HFF-Myc (cell line): Measurements from ENCODE around the gene MN1.

Experiments used
- DNase-seq: peaks from one replicate; pipeline ENCODE4 v3.0.0-alpha.2; 2011; ENCODE audit warnings: low read depth; ENCODE audit errors: extremely low read depth
- H3K4me3 ChIP-seq: replicated peaks from 2 replicates; pipeline ENCODE4 v1.5.1; 2011; ENCODE audit warnings: low read depth, mild to moderate bottlenecking, control low read depth, low read length
- CTCF ChIP-seq: IDR thresholded peaks from 2 replicates; pipeline ENCODE4 v1.5.1; 2012; ENCODE audit warnings: mild to moderate bottlenecking, low read depth, low read length, control low read depth; ENCODE audit errors: missing control alignments

MN1 gene

DNA sequence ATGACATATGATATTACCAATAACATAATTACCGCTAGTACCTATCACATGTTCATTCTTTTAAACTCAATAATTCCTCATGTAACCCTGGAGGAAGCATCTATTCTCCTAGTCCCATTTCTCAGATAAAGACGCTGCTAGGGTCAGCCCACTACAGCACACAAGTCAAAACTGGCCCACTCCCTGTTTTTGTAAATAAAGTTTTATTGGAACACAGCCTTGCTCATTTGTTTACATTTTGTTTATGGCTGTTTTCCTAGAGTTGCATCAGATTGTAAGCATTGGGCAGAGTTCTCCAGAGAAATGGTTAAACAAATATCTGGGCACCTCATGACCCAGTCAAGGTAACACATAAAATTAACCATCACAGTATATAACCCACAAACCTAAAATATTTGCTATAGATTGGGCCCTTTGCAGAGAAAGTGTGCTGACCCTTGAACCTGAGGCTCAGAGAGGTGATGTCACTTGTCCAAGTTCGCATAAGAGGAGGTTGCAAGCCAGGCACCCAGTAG, 36.8 kb downstream of the MN1 start:
- H3K4me3 ChIP-seq, result no peak overlapping the region
- DNase-seq, result no peak

GRCh38 chr22:27761665-27762064, 39.9 kb downstream of the MN1 start:
- no peak overlapping the region for H3K4me3 ChIP-seq
- no peak for DNase-seq
- TF ChIP-seq CTCF, result no peak

More for the DNA sequence above, 36.8 kb downstream of the MN1 start:
- no peak for TF ChIP-seq CTCF

DNA sequence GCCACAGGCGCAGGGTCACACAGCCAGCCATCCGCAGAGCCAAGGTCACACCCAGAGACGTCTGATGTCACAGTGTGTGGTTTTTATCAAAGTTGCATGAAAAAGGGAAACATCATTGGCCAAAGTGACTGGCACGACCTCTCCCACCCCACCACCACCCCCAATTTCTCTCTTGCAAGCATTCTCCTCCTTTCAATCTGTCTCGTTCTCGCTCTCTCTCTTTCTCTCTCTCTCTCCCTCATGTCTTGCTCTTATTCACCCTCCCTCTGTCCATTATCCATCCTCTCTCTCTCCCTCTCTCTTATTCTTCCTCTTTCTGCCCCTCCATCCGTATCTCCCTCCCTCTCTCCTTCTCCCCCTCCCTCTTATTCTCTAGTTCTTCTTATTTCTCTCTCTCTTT, 40.6 kb downstream of the MN1 start:
- no peak overlapping the region for H3K4me3 ChIP-seq
- no peak for TF ChIP-seq CTCF
- no peak for DNase-seq

GRCh38 chr22:27760474-27760873, 41.1 kb downstream of the MN1 start:
- no peak for DNase-seq
- H3K4me3 ChIP-seq, result no peak overlapping the region
- no peak for TF ChIP-seq CTCF

DNA sequence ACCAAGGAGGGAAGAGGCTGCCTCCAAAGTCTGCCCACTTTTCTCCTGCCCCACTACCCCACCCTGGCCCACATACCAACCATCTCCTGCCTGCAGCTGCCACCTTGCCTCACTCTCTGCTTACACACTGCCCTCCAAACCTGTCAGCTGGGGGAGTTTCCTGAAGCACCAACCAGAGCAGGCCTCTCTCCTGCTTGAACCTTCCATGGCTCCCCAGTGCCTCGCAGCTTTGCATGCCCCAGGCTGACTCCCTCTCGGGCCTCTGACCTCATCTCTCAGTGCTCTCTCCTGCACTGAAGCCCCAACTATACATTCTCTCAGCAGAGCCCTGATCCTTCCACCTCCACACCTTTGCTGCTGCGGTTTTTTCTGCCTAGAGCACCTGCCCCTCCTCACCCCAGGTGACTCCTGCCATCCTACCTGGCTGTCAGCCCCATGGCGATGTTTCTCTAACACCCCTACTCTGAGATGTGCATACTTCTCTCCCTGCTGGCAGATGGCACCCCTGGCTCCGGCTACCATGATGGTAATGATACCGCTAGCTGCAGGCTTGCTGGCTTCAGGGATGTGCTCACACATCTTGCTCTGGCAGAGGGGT, 43.5 kb downstream of the MN1 start:
- no peak overlapping the region for H3K4me3 ChIP-seq
- no peak for DNase-seq
- no peak for TF ChIP-seq CTCF

DNA sequence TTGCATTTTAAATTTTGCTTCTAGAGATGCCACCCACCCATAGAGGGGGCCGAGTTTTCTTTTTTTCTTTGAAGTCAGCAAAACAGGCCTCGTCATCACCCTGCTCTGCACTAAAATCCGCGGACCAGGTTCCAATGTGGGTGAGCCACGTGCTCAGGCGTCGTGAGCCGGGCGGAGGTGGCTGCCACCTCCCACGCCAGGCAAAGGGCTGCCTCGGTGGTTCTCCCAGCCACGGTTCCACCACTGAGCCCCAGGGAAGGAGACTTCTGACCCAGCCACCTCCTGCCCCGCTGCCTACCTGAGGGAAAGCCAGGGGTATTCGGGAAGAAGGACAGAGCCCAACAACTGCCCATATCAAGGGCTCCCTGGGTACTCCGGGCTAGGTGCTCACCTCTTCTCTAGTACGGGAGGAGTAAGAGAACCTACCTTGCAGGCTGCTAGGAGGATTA, 45.3 kb downstream of the MN1 start:
- no peak for TF ChIP-seq CTCF
- no peak for DNase-seq
- no peak overlapping the region for H3K4me3 ChIP-seq
